Ishikawa (cell line): Measurements from ENCODE around the gene GUCY2F.

Experiments used
- CREB1 ChIP-seq: IDR thresholded peaks from 2 replicates; pipeline ENCODE4 v1.6.1; 2012; ENCODE audit warnings: low read depth
- EP300 ChIP-seq: IDR thresholded peaks from 2 replicates; pipeline ENCODE4 v1.6.1; 2012; ENCODE audit warnings: borderline replicate concordance
- FOXM1 ChIP-seq: IDR thresholded peaks from 2 replicates; pipeline ENCODE4 v1.6.1; 2012; ENCODE audit warnings: low read depth, borderline replicate concordance

- TF ChIP-seq FOXM1 (no peak), CREB1 (no peak), EP300 (no peak)
Measured at GRCh38 chrX:109378281-109378680, 103.6 kb downstream of the GUCY2F start.
